Stomach (tissue), 4 donors: Measurements from ENCODE around the gene ZNF283.

Experiments
- CTCF ChIP-seq, 7 experiments: fragments of 450-650 bp in 4 of 7; fragments of 200-600 bp in 3 of 7; sonication (generic) in 3 of 7; IDR thresholded peaks; one replicate each; pipeline ENCODE4 v1.5.1; 2016 to 2019; ENCODE audit warnings: antibody characterized with exemption in 7 of 7, control low read depth in 2 of 7, mild to moderate bottlenecking in 1 of 7
- EP300 ChIP-seq: sonication (generic); formaldehyde crosslinking; IDR thresholded peaks from one replicate; pipeline ENCODE4 v1.6.1; 2017; ENCODE audit warnings: antibody characterized with exemption

- TF ChIP-seq CTCF (IDR thresholded peaks at IDR 0.05), result no peak
- TF ChIP-seq EP300, result no peak
Measured at GRCh38 chr19:43799502-43800142, 27.5 kb upstream of the ZNF283 start.
